ENCODE measurements around the gene BCAS1. TPM values are rescaled to one million over a fixed set of nuclear protein-coding genes. Genes with fewer than 3 reads are reported as not detected.

The BCAS1 gene
- total RNA-seq, 1 donor from 2014 or later, result 0.32 TPM

- Mint-ChIP-seq H3K27me3 (ENCODE audit: unreplicated experiment) (no peaks in the 10 kb centered on the region), H3K36me3 (ENCODE audit: unreplicated experiment) (no peaks in the 10 kb centered on the region), H3K27ac (ENCODE audit: unreplicated experiment) (no peak overlapping the region), H3K4me1 (ENCODE audit: low read depth, unreplicated experiment) (no peaks in the 10 kb centered on the region), H3K9me3 (ENCODE audit: unreplicated experiment) (peaks cover 1% of the 10 kb centered on the region), H3K4me3 (ENCODE audit: unreplicated experiment) (no peak overlapping the region)
- DNase-seq, result no peak
- no peak for TF ChIP-seq CTCF (IDR thresholded peaks at IDR 0.05; ENCODE audit: partially characterized antibody, unreplicated experiment)
These were observed 29.9 kb downstream of the BCAS1 start for GRCh38 chr20:54040531-54040930.

GRCh38 chr20:54038961-54039360, 31.4 kb downstream of the BCAS1 start:
- Mint-ChIP-seq H3K4me3 (ENCODE audit: unreplicated experiment) (no peak overlapping the region), H3K27ac (ENCODE audit: unreplicated experiment) (no peak overlapping the region), H3K36me3 (ENCODE audit: unreplicated experiment) (no peaks in the 10 kb centered on the region), H3K9me3 (ENCODE audit: unreplicated experiment) (peaks cover 3% of the 10 kb centered on the region), H3K27me3 (ENCODE audit: unreplicated experiment) (peaks cover 1% of the 10 kb centered on the region), H3K4me1 (ENCODE audit: low read depth, unreplicated experiment) (no peaks in the 10 kb centered on the region)
- DNase-seq, result no peak
- TF ChIP-seq CTCF (IDR thresholded peaks at IDR 0.05; ENCODE audit: partially characterized antibody, unreplicated experiment), result no peak

GRCh38 chr20:54037525-54037924, 32.9 kb downstream of the BCAS1 start:
- DNase-seq, result no peak
- H3K27me3 Mint-ChIP-seq (ENCODE audit: unreplicated experiment), result peaks cover 1% of the 10 kb centered on the region

GRCh38 chr20:54029643-54030042, 40.8 kb downstream of the BCAS1 start:
- no peak for TF ChIP-seq CTCF (IDR thresholded peaks at IDR 0.05; ENCODE audit: partially characterized antibody, unreplicated experiment)
- Mint-ChIP-seq H3K27me3 (ENCODE audit: unreplicated experiment) (no peaks in the 10 kb centered on the region), H3K27ac (ENCODE audit: unreplicated experiment) (no peak overlapping the region), H3K4me3 (ENCODE audit: unreplicated experiment) (no peak overlapping the region), H3K9me3 (ENCODE audit: unreplicated experiment) (peaks cover 4% of the 10 kb centered on the region), H3K4me1 (ENCODE audit: low read depth, unreplicated experiment) (peaks cover 19% of the 10 kb centered on the region), H3K36me3 (ENCODE audit: unreplicated experiment) (peaks cover 5% of the 10 kb centered on the region)
- no peak for DNase-seq

More at GRCh38 chr20:54037525-54037924, 32.9 kb downstream of the BCAS1 start:
- TF ChIP-seq CTCF (IDR thresholded peaks at IDR 0.05; ENCODE audit: partially characterized antibody, unreplicated experiment), result no peak
- Mint-ChIP-seq H3K27ac (ENCODE audit: unreplicated experiment) (no peak overlapping the region), H3K36me3 (ENCODE audit: unreplicated experiment) (peaks cover 5% of the 10 kb centered on the region), H3K4me3 (ENCODE audit: unreplicated experiment) (no peak overlapping the region), H3K9me3 (ENCODE audit: unreplicated experiment) (peaks cover 5% of the 10 kb centered on the region), H3K4me1 (ENCODE audit: low read depth, unreplicated experiment) (no peaks in the 10 kb centered on the region)

GRCh38 chr20:54029176-54029575, 41.2 kb downstream of the BCAS1 start:
- H3K27ac Mint-ChIP-seq (ENCODE audit: unreplicated experiment), result no peak overlapping the region
- no peak for DNase-seq
- H3K4me1 Mint-ChIP-seq (ENCODE audit: low read depth, unreplicated experiment), result peaks cover 22% of the 10 kb centered on the region
- H3K27me3 Mint-ChIP-seq (ENCODE audit: unreplicated experiment), result no peaks in the 10 kb centered on the region
- H3K36me3 Mint-ChIP-seq (ENCODE audit: unreplicated experiment), result peaks cover 5% of the 10 kb centered on the region
- TF ChIP-seq CTCF (IDR thresholded peaks at IDR 0.05; ENCODE audit: partially characterized antibody, unreplicated experiment), result no peak
- H3K9me3 Mint-ChIP-seq (ENCODE audit: unreplicated experiment), result peaks cover 3% of the 10 kb centered on the region
- H3K4me3 Mint-ChIP-seq (ENCODE audit: unreplicated experiment), result no peak overlapping the region

Measured in glutamatergic neuron (in vitro differentiated cells).